Upper lobe of left lung (tissue), 4 donors: ENCODE data around the gene KDM4B.

Source experiments
- EP300 ChIP-seq, 4 donors: sonication (generic); formaldehyde crosslinking; IDR thresholded peaks; one replicate each; pipeline ENCODE4 v1.5.1; 2017; ENCODE audit warnings: antibody characterized with exemption in 4 of 4, control low read depth in 2 of 4
- POLR2A ChIP-seq, 4 donors: fragments of 450-650 bp; IDR thresholded peaks; one replicate each; pipeline ENCODE4 v1.5.1; 2016 to 2017; ENCODE audit warnings: antibody characterized with exemption in 4 of 4, mild to moderate bottlenecking in 2 of 4
- POLR2AphosphoS5 ChIP-seq, 2 donors: sonication (generic); formaldehyde crosslinking; IDR thresholded peaks; one replicate each; pipeline ENCODE4 v1.5.1; 2017; ENCODE audit warnings: antibody characterized with exemption in 2 of 2
- TF ChIP-seq, protein P1 (sequence below), 6 experiments: fragments of 450-650 bp in 4 of 6; fragments of 200-600 bp in 2 of 6; sonication (generic) in 2 of 6; IDR thresholded peaks; one replicate each; pipeline ENCODE4 v1.5.1; 2016 to 2019; ENCODE audit warnings: antibody characterized with exemption in 6 of 6

DNA sequence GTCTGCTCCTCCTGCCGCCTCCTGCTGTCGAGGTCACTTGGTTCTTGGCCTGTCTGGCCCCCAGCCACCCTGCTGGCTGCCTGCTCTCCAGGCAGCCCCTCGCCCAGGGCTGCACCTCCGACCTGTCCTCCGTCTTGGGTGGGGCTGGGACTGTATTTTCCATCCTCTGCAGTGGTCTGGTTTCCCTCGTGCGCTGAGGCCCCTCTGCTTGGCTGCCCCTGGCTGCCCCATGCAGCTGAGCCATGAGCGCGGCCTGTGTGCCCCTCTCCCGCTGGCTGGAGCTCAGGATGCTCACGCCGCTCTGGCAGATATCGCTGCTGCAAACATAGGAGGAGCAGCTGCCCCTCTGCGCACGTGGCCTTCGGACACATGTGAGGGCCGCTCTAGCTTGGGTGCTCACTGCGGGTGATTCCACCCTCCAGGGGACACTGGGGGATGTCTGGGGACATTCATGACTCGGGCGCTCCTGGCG is 45.6 kb upstream of the KDM4B start:
- TF ChIP-seq, protein P1, sequence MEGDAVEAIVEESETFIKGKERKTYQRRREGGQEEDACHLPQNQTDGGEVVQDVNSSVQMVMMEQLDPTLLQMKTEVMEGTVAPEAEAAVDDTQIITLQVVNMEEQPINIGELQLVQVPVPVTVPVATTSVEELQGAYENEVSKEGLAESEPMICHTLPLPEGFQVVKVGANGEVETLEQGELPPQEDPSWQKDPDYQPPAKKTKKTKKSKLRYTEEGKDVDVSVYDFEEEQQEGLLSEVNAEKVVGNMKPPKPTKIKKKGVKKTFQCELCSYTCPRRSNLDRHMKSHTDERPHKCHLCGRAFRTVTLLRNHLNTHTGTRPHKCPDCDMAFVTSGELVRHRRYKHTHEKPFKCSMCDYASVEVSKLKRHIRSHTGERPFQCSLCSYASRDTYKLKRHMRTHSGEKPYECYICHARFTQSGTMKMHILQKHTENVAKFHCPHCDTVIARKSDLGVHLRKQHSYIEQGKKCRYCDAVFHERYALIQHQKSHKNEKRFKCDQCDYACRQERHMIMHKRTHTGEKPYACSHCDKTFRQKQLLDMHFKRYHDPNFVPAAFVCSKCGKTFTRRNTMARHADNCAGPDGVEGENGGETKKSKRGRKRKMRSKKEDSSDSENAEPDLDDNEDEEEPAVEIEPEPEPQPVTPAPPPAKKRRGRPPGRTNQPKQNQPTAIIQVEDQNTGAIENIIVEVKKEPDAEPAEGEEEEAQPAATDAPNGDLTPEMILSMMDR (IDR thresholded peaks at IDR 0.05): no peak
- TF ChIP-seq POLR2A (IDR thresholded peaks at IDR 0.05) (no peak), EP300 (IDR thresholded peaks at IDR 0.05) (no peak), POLR2AphosphoS5 (IDR thresholded peaks at IDR 0.05) (no peak)
